Fibroblast of villous mesenchyme (primary cell): Measurements from ENCODE around the gene NRF1. TPM values are rescaled to one million over a fixed set of nuclear protein-coding genes. Genes with fewer than 3 reads are reported as not detected.

Source experiments
- DNase-seq: peaks from one replicate; pipeline ENCODE4 v3.0.0-alpha.2; 2010; ENCODE audit warnings: low read depth
- H3K4me3 ChIP-seq: 2 replicates; pipeline ENCODE4 v1.5.1; 2011; ENCODE audit warnings: low read depth, mild to moderate bottlenecking, low read length
- total RNA-seq: library from RNA; depleted of rRNA; stranded (reverse); fragments of >200 nt; gene quantifications from 2 replicates; pipeline ENCODE4 v1.2.3, GENCODE V29; 2012
- TF ChIP-seq, protein P1 (sequence below): IDR thresholded peaks from 2 replicates; pipeline ENCODE4 v1.5.1; 2012; ENCODE audit warnings: low read depth, mild to moderate bottlenecking, low read length; ENCODE audit not compliant: insufficient read depth

NRF1 gene
- total RNA-seq, 1 donor = 12.5 TPM

DNA sequence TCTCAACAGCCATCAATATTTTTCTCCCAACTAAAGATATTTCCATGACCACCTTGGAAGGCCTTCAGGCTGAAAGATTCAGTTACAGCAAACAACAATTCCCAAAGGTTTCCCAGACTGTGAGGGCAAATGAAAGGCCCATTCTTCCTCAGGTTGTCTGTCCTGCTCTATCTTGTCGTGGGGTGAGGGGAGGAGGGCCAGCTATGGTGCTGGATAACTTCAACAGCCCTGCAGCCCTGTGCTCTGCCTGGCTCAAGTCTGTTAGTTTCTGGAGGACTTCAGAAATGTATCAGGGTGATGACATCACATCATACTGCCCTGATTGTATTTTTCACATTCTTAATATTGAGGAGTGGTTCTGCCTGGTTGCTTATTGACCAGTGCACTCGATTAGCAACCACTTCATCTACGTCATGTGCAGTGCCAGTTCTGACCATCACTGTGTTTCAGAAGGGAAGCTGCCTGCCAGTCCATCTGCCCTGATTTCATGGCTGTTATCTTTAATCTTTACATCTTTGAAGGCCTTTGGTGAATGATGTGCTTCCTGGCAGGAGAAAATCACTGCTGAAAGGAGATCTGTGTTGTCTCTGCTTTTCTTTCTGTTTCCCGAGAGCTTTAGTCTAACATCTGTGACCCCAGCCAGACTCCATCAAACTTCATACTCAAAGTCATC is 135.5 kb downstream of the NRF1 start:
- TF ChIP-seq, protein P1, sequence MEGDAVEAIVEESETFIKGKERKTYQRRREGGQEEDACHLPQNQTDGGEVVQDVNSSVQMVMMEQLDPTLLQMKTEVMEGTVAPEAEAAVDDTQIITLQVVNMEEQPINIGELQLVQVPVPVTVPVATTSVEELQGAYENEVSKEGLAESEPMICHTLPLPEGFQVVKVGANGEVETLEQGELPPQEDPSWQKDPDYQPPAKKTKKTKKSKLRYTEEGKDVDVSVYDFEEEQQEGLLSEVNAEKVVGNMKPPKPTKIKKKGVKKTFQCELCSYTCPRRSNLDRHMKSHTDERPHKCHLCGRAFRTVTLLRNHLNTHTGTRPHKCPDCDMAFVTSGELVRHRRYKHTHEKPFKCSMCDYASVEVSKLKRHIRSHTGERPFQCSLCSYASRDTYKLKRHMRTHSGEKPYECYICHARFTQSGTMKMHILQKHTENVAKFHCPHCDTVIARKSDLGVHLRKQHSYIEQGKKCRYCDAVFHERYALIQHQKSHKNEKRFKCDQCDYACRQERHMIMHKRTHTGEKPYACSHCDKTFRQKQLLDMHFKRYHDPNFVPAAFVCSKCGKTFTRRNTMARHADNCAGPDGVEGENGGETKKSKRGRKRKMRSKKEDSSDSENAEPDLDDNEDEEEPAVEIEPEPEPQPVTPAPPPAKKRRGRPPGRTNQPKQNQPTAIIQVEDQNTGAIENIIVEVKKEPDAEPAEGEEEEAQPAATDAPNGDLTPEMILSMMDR = no peak
- no peak overlapping the region for H3K4me3 ChIP-seq
- DNase-seq = no peak

DNA sequence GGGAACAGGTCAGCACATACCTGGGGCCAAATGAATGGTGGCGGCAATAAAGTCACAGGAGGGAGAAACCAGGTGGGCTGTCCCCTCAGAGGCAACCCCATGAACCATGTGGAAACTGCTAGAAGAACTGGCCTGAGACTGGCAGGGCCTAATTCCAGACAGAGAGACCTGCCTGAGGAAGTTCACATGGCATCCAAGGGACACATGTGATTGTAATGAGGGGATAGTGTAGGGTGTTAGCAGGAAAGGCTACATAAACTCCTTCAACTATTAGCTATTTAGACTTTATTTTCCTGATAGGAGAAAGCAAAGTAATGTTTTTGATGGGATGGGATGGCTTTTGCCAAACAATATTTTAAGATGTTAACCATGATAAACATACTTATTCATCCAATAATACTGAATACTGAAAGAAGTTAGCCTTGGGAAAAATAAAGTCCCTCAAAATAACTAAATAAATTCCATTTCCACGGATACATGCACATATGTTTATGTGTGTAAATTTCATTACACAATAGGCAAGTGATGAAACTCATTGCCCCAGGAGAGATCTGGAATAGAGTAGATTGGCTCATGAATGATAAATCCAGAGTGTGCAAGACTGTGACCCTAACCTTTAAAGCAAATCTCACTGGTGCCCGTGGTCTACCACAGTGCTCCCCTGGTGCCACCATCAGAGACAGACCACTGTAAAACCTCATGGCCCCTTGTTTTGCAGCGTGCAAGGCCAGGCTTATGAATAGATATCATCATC is 137.0 kb downstream of the NRF1 start:
- TF ChIP-seq, protein P1 = no peak
- peak; percentile 52 for DNase-seq
- H3K4me3 ChIP-seq = no peak overlapping the region

DNA sequence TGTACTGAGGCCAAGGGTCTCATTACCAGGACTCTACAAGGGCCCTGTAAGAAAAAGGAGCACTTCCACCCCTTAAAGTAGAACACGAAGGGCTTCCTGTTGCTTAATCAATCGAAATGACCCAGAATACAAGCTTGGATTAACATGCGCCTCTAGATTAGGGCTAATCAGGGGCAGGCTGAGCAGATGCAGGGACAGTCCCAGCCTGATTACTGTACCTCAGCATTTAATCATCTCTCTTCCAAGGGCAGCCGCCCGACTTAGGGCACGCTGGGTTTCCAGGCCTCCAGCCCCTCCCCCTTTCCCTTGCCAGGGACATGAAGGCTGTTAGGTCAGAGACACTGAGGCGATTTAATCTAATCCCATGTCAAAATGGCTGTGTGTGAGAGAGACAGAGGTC is 138.6 kb downstream of the NRF1 start:
- TF ChIP-seq, protein P1 = no peak
- no peak overlapping the region for H3K4me3 ChIP-seq
- no peak for DNase-seq

DNA sequence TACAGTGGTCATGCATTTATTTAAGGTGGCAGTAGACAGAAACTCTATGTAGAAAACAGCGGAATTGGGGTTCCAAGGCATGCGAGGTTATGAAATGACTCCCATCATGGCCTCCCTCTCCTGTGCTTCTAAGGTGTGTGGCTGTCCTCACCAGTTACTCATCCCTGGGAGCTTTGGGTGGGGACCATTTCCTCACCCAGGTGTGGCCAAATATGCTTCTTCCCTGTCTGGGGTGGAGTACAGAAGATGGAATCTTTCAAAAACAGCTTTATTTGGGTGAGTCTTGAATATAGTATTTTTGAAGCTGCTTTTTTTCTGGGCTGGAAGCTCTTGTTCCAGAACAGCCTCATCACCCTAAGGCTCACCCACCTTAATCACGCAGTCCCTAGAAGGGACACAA is 139.0 kb downstream of the NRF1 start:
- no peak for DNase-seq
- no peak overlapping the region for H3K4me3 ChIP-seq
- TF ChIP-seq, protein P1 = no peak

DNA sequence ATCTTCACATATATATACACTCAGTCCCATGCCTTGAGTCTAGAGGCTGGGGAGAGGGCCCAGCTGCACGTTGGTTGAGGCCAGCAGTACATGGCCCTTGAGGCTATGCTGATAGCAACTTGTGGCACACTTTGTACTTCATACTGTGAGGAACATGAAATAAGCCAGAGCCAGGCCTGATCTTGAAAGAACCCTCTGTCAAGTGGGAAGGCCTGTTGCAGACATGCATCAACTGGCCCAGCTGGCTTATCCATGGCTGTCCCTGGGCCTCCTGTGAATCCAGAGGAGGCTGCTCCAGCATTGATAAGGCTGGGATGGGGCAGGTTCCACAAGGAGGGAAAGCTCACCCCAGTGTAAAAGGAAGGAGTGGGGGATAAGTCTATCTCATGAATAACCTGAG is 140.4 kb downstream of the NRF1 start:
- no peak overlapping the region for H3K4me3 ChIP-seq
- TF ChIP-seq, protein P1 = no peak
- DNase-seq = no peak

DNA sequence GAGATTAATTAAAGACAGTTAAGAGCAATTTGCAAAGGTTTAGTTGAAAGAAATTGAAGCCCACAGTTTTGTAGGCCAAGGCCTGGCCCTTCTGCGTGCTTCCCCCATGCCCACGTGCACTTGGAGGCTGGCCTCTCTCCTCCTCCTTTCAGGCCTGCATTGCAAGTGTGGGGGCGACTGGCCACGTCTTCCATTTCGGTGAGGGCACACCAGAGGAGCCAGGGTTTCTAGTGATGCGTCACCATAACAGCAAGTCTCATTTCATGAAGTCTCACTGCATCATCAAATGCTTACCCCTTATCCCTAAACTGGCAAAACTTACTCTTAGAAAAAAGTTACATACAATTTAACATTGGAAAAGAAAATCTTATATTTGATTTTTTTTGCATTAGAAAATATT is 141.2 kb downstream of the NRF1 start:
- TF ChIP-seq, protein P1 = no peak
- DNase-seq = no peak

More for the DNA sequence above, 141.2 kb downstream of the NRF1 start:
- no peak overlapping the region for H3K4me3 ChIP-seq
